ENCODE results near the gene ADCYAP1R1. TPM values are rescaled to one million over a fixed set of nuclear protein-coding genes. Genes with fewer than 3 reads are reported as not detected.

Gene ADCYAP1R1
- total and polyA plus RNA-seq, 2 of the 8 experiments (the other 6 are each of a cell fraction or from before 2014, with no cell fraction given), result 14.4 to 14.6 TPM

- TF ChIP-seq TCF12 (IDR thresholded peaks at IDR 0.05; ENCODE audit: low read depth, low read length), result no peak
- no peak for TF ChIP-seq SP2 (IDR thresholded peaks at IDR 0.05; ENCODE audit: low read length)
- no peak for TF ChIP-seq CHD2 (IDR thresholded peaks at IDR 0.05; ENCODE audit: low read length)
- no peak for TF ChIP-seq SRF (IDR thresholded peaks at IDR 0.05; ENCODE audit: low read depth, low read length)
- TF ChIP-seq KDM1A (IDR thresholded peaks at IDR 0.05; ENCODE audit: borderline replicate concordance, low read length), result no peak
- no peak for TF ChIP-seq NRF1 (IDR thresholded peaks at IDR 0.05; ENCODE audit: low read depth, low read length)
These were observed 58.4 kb downstream of the ADCYAP1R1 start (continued) for GRCh38 chr7:31110331-31111108.
